Kidney (tissue), 14 donors: ENCODE results near the gene BAD. TPM values are rescaled to one million over a fixed set of nuclear protein-coding genes. Genes with fewer than 3 reads are reported as not detected.

Experiments
- DNase-seq, 5 donors: peaks; one replicate each; pipeline ENCODE4 v3.0.0-alpha.2; 2013 to 2020
- FAIRE-seq: peaks from 2 replicates; lab custom pipeline; 2012; peaks lifted over from hg19 to GRCh38; lab: Jason Lieb, UNC
- H3K27ac ChIP-seq, 2 donors: one replicate each; pipeline ENCODE4 v1.7.0; 2013; ENCODE audit warnings: low read depth in 2 of 2, low read length in 2 of 2, inconsistent platforms in 1 of 2
- H3K27me3 ChIP-seq: one replicate; pipeline ENCODE4 v1.7.1; 2013; ENCODE audit warnings: low read length, inconsistent platforms; ENCODE audit not compliant: control insufficient read depth, insufficient read depth
- H3K36me3 ChIP-seq, 3 donors: one replicate each; pipeline versions ENCODE4 v1.7.0 to v1.7.1; 2013; ENCODE audit warnings: low read length in 3 of 3, control low read depth in 1 of 3, inconsistent platforms in 1 of 3; ENCODE audit not compliant: insufficient read depth in 3 of 3, control insufficient read depth in 2 of 3
- H3K4me1 ChIP-seq, 3 donors: one replicate each; pipeline versions ENCODE4 v1.7.0 to v1.7.1; 2013; ENCODE audit warnings: low read length in 3 of 3, inconsistent platforms in 1 of 3, low read depth in 1 of 3; ENCODE audit not compliant: control insufficient read depth in 2 of 3, insufficient read depth in 2 of 3
- H3K4me3 ChIP-seq, 3 donors: one replicate each; pipeline versions ENCODE4 v1.7.0 to v1.8.1; 2013; ENCODE audit warnings: low read length in 3 of 3, control low read depth in 1 of 3, inconsistent platforms in 1 of 3
- H3K9ac ChIP-seq, 3 donors: one replicate each; pipeline versions ENCODE4 v1.7.0 to v1.7.1; 2013; ENCODE audit warnings: low read length in 3 of 3, control low read depth in 1 of 3, inconsistent platforms in 1 of 3
- H3K9me3 ChIP-seq, 3 donors: one replicate each; pipeline versions ENCODE4 v1.7.0 to v1.7.1; 2013; ENCODE audit warnings: low read length in 3 of 3, control low read depth in 1 of 3, inconsistent platforms in 1 of 3; ENCODE audit not compliant: control insufficient read depth in 2 of 3, insufficient read depth in 1 of 3
- intact Hi-C: fragments of 100-400 bp; cut with DNase I; formaldehyde crosslinking; loops from one replicate; pipeline ENCODE4 v1.11.1; 2022
- polyA plus RNA-seq: library from polyadenylated mRNA; stranded (reverse); fragments of 350-450 nt; fragmentation: Illumina TruSeq; extraction: RNeasy Lipid Tissue Mini Kit (QIAGEN cat#74804); gene quantifications from one replicate; pipeline ENCODE4 v1.2.3, GENCODE V29; 2014; ENCODE audit warnings: low read depth, low replicate concordance; ENCODE audit not compliant: insufficient read depth
- total RNA-seq: library from RNA; stranded (reverse); fragmentation: NEBNext Ultra II Directional; extraction: Animal tissue kit (Norgen Biotek cat#: 25700); gene quantifications from one replicate; pipeline ENCODE4 v1.2.1, GENCODE V29; 2021
- TF ChIP-seq, protein P1 (sequence below): IDR thresholded peaks from 3 replicates; pipeline ENCODE4 v1.5.1; 2012; ENCODE audit warnings: mild to moderate bottlenecking, moderate library complexity, borderline replicate concordance; ENCODE audit not compliant: insufficient read depth; ENCODE audit errors: extremely low read depth
- donor health status: control.
- donor health status: control.
- donor health status: control.
- donor health status: control.
- donor health status: control.
- donor health status: DM: yes; HTN: yes; CAD: no.
- donor health status: Normal renal cell carcinoma (clear cell type).

BAD gene
- total and polyA plus RNA-seq, 2 donors from 2014 or later, result 59.8 to 157 TPM

DNA sequence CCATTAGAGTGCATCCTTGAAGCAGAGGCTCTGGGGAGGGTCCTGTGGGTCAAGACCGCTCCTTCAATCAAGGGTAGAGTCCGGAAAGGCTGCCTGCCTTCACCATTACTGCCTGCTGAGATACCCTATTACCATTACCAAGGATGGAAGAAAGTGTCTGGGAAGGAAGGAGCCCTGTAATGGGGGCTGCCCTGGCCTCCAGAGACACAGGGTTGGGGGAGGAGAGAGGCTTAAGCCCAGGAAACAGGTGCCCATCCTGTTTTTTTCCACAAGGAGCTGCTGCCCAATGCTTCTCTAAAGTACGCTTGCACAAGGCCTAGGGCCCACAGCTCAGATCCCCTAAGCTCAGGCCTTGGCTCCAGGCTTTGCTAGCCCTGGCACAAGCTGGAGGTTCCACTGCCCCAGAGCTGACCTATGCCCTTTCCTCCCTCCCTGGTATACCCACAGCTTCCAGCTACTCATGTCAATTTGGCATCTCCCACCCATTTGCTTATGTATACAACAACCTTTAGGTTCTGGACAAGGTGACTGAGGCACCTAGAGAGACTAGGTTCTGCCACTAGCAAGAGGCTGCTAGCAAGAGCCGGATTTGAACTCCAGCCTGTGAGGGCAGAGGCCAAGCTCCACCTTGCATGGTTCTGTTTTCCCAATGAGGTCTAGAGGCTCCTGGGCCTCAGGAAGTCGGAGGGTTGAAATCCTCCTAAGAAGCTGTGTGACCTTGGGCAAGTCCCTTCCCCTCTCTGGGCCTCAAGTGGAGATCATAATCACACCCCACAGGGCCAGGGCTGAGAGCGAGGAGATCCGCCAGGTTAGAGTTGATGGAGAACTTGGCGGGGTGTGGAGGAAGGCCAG is 34.7 kb downstream of the BAD start:
- H3K4me3 ChIP-seq, result no peak overlapping the region
- H3K36me3 ChIP-seq, result no peaks in the 10 kb centered on the region
- FAIRE-seq (no peak), DNase-seq (no peak)
- intact Hi-C loops, result no loop called here
- TF ChIP-seq, protein P1, sequence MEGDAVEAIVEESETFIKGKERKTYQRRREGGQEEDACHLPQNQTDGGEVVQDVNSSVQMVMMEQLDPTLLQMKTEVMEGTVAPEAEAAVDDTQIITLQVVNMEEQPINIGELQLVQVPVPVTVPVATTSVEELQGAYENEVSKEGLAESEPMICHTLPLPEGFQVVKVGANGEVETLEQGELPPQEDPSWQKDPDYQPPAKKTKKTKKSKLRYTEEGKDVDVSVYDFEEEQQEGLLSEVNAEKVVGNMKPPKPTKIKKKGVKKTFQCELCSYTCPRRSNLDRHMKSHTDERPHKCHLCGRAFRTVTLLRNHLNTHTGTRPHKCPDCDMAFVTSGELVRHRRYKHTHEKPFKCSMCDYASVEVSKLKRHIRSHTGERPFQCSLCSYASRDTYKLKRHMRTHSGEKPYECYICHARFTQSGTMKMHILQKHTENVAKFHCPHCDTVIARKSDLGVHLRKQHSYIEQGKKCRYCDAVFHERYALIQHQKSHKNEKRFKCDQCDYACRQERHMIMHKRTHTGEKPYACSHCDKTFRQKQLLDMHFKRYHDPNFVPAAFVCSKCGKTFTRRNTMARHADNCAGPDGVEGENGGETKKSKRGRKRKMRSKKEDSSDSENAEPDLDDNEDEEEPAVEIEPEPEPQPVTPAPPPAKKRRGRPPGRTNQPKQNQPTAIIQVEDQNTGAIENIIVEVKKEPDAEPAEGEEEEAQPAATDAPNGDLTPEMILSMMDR, result no peak
- H3K9ac ChIP-seq, result no peak overlapping the region
- H3K9me3 ChIP-seq, result no peaks in the 10 kb centered on the region
- peaks cover 0 to 39% (median 5%) of the 10 kb centered on the region in 3 donors for H3K4me1 ChIP-seq
- no peaks in the 10 kb centered on the region for H3K27me3 ChIP-seq
- no peak overlapping the region for H3K27ac ChIP-seq

DNA sequence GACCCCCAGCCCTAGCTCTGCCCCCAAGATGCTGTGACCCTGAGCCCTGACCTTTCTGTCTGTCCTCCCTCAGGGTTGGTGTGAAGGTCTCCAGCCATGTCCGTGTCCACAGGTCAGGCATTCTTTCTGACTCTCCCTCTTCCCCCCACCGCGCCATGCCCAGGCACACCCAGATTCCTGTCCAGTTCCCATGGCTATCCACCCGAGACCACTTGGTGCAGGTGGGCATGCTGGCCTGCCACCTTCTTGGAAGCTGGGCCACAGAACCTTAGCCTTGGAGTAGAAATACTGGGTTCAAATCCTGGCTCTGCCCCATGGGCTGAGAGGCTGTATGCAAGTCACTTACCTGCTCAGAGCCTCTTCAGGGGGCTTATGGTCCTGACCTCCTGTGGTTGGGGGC is 35.4 kb downstream of the BAD start:
- no peaks in the 10 kb centered on the region for H3K27me3 ChIP-seq
- H3K4me3 ChIP-seq, result no peak overlapping the region
- H3K36me3 ChIP-seq, result peaks cover 0 to 1% (median 0%) of the 10 kb centered on the region in 3 donors
- DNase-seq (no peak), FAIRE-seq (no peak)
- no peaks in the 10 kb centered on the region for H3K9me3 ChIP-seq
- no peak overlapping the region for H3K27ac ChIP-seq
- intact Hi-C loops, result no loop called here
- TF ChIP-seq, protein P1, result no peak
- no peak overlapping the region for H3K9ac ChIP-seq
- peaks cover 0 to 37% (median 5%) of the 10 kb centered on the region in 3 donors for H3K4me1 ChIP-seq

DNA sequence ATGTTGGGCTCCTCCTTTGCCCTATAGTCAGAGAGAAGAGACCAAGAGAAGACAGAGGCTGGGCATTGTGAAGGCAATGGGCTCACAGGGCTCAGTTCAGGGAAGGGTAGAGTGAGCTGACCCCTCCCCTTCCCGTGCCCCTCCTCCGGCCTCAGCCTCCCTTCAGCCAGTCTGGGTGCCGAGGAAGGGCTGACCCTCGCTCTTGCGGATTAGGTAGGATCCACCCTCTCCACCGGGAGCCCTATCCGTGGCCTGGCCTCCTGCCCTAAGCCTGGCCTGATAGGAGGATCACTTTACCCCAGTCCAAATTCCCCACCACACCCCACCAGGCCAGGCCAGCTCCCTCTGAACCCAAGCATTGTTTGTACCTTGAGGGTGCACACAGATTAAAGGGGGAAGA is 35.9 kb downstream of the BAD start:
- Histone ChIP-seq H3K4me3 (no peak overlapping the region), H3K36me3 (peaks cover 0 to 6% (median under 1%) of the 10 kb centered on the region in 3 donors), H3K4me1 (peaks cover 0 to 37% (median 5%) of the 10 kb centered on the region in 3 donors), H3K9ac (no peak overlapping the region), H3K27ac (no peak overlapping the region), H3K9me3 (no peaks in the 10 kb centered on the region), H3K27me3 (no peaks in the 10 kb centered on the region)
- intact Hi-C loops, result no loop called here
- no peak for DNase-seq
- FAIRE-seq, result no peak
- TF ChIP-seq, protein P1, result no peak
